K562 (cell line): ENCODE measurements around the gene PITPNM3. TPM values are rescaled to one million over a fixed set of nuclear protein-coding genes. Genes with fewer than 3 reads are reported as not detected.

Experiments
- ATF7 ChIP-seq: fragments of 450-650 bp; IDR thresholded peaks from 2 replicates; pipeline ENCODE4 v1.7.1; 2014; ENCODE audit warnings: mild to moderate bottlenecking, moderate library complexity
- BCOR ChIP-seq: fragments of 450-650 bp; IDR thresholded peaks from 2 replicates; pipeline ENCODE4 v1.6.1; 2016
- CBX5 ChIP-seq: IDR thresholded peaks from 2 replicates; pipeline ENCODE4 v1.6.1; 2014; ENCODE audit warnings: low read depth, borderline replicate concordance
- CHD7 ChIP-seq: fragments of 200-600 bp; sonication (generic); IDR thresholded peaks from one replicate; pipeline ENCODE4 v1.6.1; 2012; ENCODE audit warnings: mild to moderate bottlenecking, low read depth, low read length, inconsistent platforms
- CXXC5 ChIP-seq: fragments of 250-450 bp; sonication (Bioruptor Pico); IDR thresholded peaks from 2 replicates; pipeline ENCODE4 v1.8.0; 2022; ENCODE audit warnings: inconsistent platforms, mild to moderate bottlenecking, moderate library complexity
- DIDO1 ChIP-seq: fragments of 450-650 bp; IDR thresholded peaks from 2 replicates; pipeline ENCODE4 v1.6.1; 2016; ENCODE audit warnings: low read depth, missing biosample characterization, missing genetic modification characterization
- ETS2 ChIP-seq: IDR thresholded peaks from 2 replicates; pipeline ENCODE4 v1.6.1; 2016; ENCODE audit warnings: borderline replicate concordance, missing genetic modification characterization, mild to moderate bottlenecking, moderate library complexity, missing compliant biosample characterization; ENCODE audit not compliant: poor library complexity, severe bottlenecking
- GATAD2A ChIP-seq: fragments of 450-650 bp; IDR thresholded peaks from 2 replicates; pipeline ENCODE4 v1.6.1; 2017
- IFI16 ChIP-seq: fragments of 250-450 bp; sonication (Bioruptor Pico); IDR thresholded peaks from 2 replicates; pipeline ENCODE4 v2.1.2; 2022; ENCODE audit warnings: mild to moderate bottlenecking, inconsistent platforms
- JUNB ChIP-seq: fragments of 450-650 bp; formaldehyde crosslinking; conservative IDR thresholded peaks from 2 replicates; pipeline ENCODE4 v1.4.0; 2020; ENCODE audit warnings: mild to moderate bottlenecking
- MTF1 ChIP-seq: fragments of 250-450 bp; sonication (Bioruptor Pico); IDR thresholded peaks from 2 replicates; pipeline ENCODE4 v1.9.0; 2021; ENCODE audit warnings: moderate library complexity, mild to moderate bottlenecking, inconsistent platforms, borderline replicate concordance
- NFE2L1 ChIP-seq: fragments of 450-650 bp; IDR thresholded peaks from 2 replicates; pipeline ENCODE4 v1.6.1; 2016; ENCODE audit warnings: missing genetic modification characterization, low read depth, mild to moderate bottlenecking, missing compliant biosample characterization, moderate library complexity, borderline replicate concordance
- NFIC ChIP-seq: fragments of 450-650 bp; IDR thresholded peaks from 2 replicates; pipeline ENCODE4 v1.6.1; 2017; ENCODE audit warnings: mild to moderate bottlenecking, inconsistent platforms
- POLR2A ChIP-seq: fragments of 450-650 bp; conservative IDR thresholded peaks from 2 replicates; pipeline ENCODE4 v1.6.1; 2016
- RBM34 ChIP-seq: fragments of 200-400 bp; formaldehyde crosslinking; IDR thresholded peaks from 2 replicates; pipeline ENCODE4 v1.6.1; 2018; ENCODE audit warnings: low read length, borderline replicate concordance; ENCODE audit not compliant: insufficient read depth
- SMARCA5 ChIP-seq: fragments of 450-650 bp; IDR thresholded peaks from 2 replicates; pipeline ENCODE4 v1.6.1; 2016
- ZNF280B ChIP-seq: fragments of 250-450 bp; sonication (Bioruptor Pico); IDR thresholded peaks from 2 replicates; pipeline ENCODE4 v1.5.1; 2021; ENCODE audit warnings: mild to moderate bottlenecking
- polyA plus RNA-seq, 8 experiments: library from polyadenylated mRNA; depleted of rRNA in 4 of 8; stranded (reverse) in 5 of 8; unstranded in 3 of 8; fragments of >200 nt; fragmentation: Nextera tagmentation in 2 of 8; fragmentation: Illumina TruSeq in 1 of 8; extraction: Ambion mirVana in 2 of 8; extraction: Trizol in 1 of 8; gene quantifications; 2 replicates each; pipeline versions ENCODE4 v1.2.1 to v1.2.3, GENCODE V29; 2011 to 2014; ENCODE audit warnings: inconsistent platforms in 1 of 8, missing spikeins in 1 of 8
- total RNA-seq, 7 experiments: library from RNA; depleted of rRNA in 6 of 7; stranded (reverse); fragments of >200 nt in 6 of 7; fragmentation: Illumina TruSeq in 2 of 7; extraction: Trizol in 2 of 7; gene quantifications; 2 replicates each; pipeline versions ENCODE4 v1.2.1 to v1.2.3, GENCODE V29; 2011 to 2021; ENCODE audit warnings: low replicate concordance in 1 of 7

Gene PITPNM3
- total and polyA plus RNA-seq, 9 of the 15 experiments (the other 6 are each of a cell fraction or from before 2014, with no cell fraction given): 0.14 to 0.38 (median 0.22) TPM; not detected in 2

- TF ChIP-seq CXXC5 (CRISPR knock-in tag) (no peak), SMARCA5 (no peak), ZNF280B (CRISPR knock-in tag) (no peak), CBX5 (no peak), MTF1 (no peak), NFE2L1 (no peak), RBM34 (no peak), POLR2A (no peak), JUNB (CRISPR knock-in tag) (no peak), CHD7 (no peak), GATAD2A (no peak), DIDO1 (tag) (no peak), ATF7 (no peak), NFIC (peak; percentile 56; the same call in 1 of the 2 replicates), BCOR (0 out of 2 replicates have a peak, but pooled peaks have one; percentile 14), ETS2 (no peak), IFI16 (no peak)
These were observed 84.6 kb downstream of the PITPNM3 start (continued) for GRCh38 chr17:6471531-6472465.
